Measurements from ENCODE around the gene TCP11. TPM values are rescaled to one million over a fixed set of nuclear protein-coding genes. Genes with fewer than 3 reads are reported as not detected.

Gene TCP11
- total RNA-seq, 1 experiment from 2014 or later: not detected

DNA sequence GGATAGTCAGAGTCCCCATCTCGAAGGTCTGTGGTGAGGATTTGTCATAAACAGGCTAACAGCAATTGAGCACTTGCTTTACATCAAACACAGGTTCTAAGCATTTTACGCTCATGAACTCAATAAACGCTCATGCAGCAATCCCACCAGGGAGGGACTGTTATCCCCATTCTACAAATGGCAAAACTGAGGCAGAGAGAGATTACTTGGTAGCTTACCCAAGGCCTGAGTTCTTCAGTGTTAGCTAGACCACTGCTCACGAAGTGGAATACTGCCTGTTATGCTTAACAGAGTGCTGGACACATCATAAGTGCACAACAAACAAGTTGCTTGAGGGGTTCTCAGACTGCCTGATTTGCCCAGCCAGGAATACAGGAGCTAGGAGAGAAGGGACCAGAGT lies 23.7 kb upstream of the TCP11 start:
- Histone ChIP-seq H4K20me1 (ENCODE audit: control insufficient read depth, insufficient read depth, insufficient read length) (no peaks in the 10 kb centered on the region), H3K9me3 (ENCODE audit: control insufficient read depth, low read depth, low read length) (no peaks in the 10 kb centered on the region), H3K9ac (ENCODE audit: extremely low read depth, insufficient read length, low read length) (no peak overlapping the region), H4K91ac (ENCODE audit: insufficient read length, low read depth, low read length) (no peak overlapping the region), H3K18ac (ENCODE audit: insufficient read length, low read depth, low read length) (no peak overlapping the region), H3T11ph (ENCODE audit: low read length) (no peak overlapping the region), H2BK12ac (ENCODE audit: insufficient read length, low read depth, low read length) (no peak overlapping the region), H3K27ac (ENCODE audit: insufficient read length, low read depth, low read length) (no peak overlapping the region), H3K4me1 (ENCODE audit: insufficient read depth, low read length) (no peaks in the 10 kb centered on the region), H2AFZ (ENCODE audit: low read length) (no peak overlapping the region), H3K79me1 (ENCODE audit: insufficient read depth, low read depth, low read length, poor library complexity, severe bottlenecking) (no peaks in the 10 kb centered on the region), H3K23ac (ENCODE audit: insufficient read length, low read depth, low read length) (no peak overlapping the region), H3K4me2 (ENCODE audit: insufficient read depth, insufficient read length, low read length) (no peak overlapping the region), H4K5ac (ENCODE audit: insufficient read length, low read depth, low read length) (no peak overlapping the region), H2BK20ac (ENCODE audit: low read depth, low read length, poor library complexity, severe bottlenecking) (no peak overlapping the region), H3K23me2 (ENCODE audit: insufficient read length, low read depth, low read length, poor library complexity, severe bottlenecking) (no peaks in the 10 kb centered on the region), H2BK120ac (ENCODE audit: low read depth, low read length, poor library complexity, severe bottlenecking) (no peak overlapping the region), H3K4ac (ENCODE audit: low read depth, low read length) (no peak overlapping the region), H2BK15ac (ENCODE audit: low read depth, low read length) (no peak overlapping the region), H3K79me2 (ENCODE audit: insufficient read depth, low read length) (no peaks in the 10 kb centered on the region), H4K8ac (replicated peaks; ENCODE audit: insufficient read length, low read depth, low read length) (no peak overlapping the region), H3K14ac (ENCODE audit: insufficient read depth, low read length) (no peak overlapping the region), H2AK5ac (ENCODE audit: insufficient read length, low read length) (no peak overlapping the region), H2BK5ac (ENCODE audit: insufficient read length, low read length) (no peak overlapping the region), H3K27me3 (ENCODE audit: insufficient read depth, low read length) (no peaks in the 10 kb centered on the region), H3K56ac (ENCODE audit: insufficient read length, low read depth, low read length) (no peak overlapping the region)
- no CpG with 5 or more reads among the region's 4 CpGs for WGBS (ENCODE audit: extremely low coverage, insufficient read length, low lambda C conversion rate)
- peaks cover 5% of the 10 kb centered on the region in 2 experiments; a peak in 4 of 5 replicates for H3K9me3 Mint-ChIP-seq
- TF ChIP-seq, protein P1, sequence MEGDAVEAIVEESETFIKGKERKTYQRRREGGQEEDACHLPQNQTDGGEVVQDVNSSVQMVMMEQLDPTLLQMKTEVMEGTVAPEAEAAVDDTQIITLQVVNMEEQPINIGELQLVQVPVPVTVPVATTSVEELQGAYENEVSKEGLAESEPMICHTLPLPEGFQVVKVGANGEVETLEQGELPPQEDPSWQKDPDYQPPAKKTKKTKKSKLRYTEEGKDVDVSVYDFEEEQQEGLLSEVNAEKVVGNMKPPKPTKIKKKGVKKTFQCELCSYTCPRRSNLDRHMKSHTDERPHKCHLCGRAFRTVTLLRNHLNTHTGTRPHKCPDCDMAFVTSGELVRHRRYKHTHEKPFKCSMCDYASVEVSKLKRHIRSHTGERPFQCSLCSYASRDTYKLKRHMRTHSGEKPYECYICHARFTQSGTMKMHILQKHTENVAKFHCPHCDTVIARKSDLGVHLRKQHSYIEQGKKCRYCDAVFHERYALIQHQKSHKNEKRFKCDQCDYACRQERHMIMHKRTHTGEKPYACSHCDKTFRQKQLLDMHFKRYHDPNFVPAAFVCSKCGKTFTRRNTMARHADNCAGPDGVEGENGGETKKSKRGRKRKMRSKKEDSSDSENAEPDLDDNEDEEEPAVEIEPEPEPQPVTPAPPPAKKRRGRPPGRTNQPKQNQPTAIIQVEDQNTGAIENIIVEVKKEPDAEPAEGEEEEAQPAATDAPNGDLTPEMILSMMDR (conservative IDR thresholded peaks at IDR 0.05): no peak
- no peak overlapping the region for H3K27ac Mint-ChIP-seq
- DNase-seq: no peak
- H3K4me1 Mint-ChIP-seq: peaks cover 13% of the 10 kb centered on the region in 2 experiments; a peak in 3 of 4 replicates
- H3K36me3 Mint-ChIP-seq (ENCODE audit: insufficient read depth in 1 of 3, low read depth in 3 of 3): peaks cover 0 to 5% (median 4%) of the 10 kb centered on the region in 3 experiments; a peak in 2 of 7 replicates
- H3K27me3 Mint-ChIP-seq (ENCODE audit: low read depth): peaks cover 43% of the 10 kb centered on the region
- H3K4me3 Mint-ChIP-seq: no peak overlapping the region
